CD14-positive monocyte (primary cell): Measurements from ENCODE around the gene RCC2. TPM values are rescaled to one million over a fixed set of nuclear protein-coding genes. Genes with fewer than 3 reads are reported as not detected.
"Not testable (repeated sequence)": the region's sequence is repeated elsewhere in the genome, so short reads cannot be mapped to it uniquely, and the experiment has no call there.

Source experiments
- DNase-seq, 3 donors: peaks; one replicate each; pipeline ENCODE4 v3.0.0-alpha.2; 2011 to 2022
- H2AFZ ChIP-seq: 2 replicates; pipeline ENCODE4 v1.6.0; 2012; ENCODE audit warnings: mild to moderate bottlenecking, low read depth, low read length, inconsistent platforms; ENCODE audit not compliant: insufficient read depth, poor library complexity, severe bottlenecking
- H3K27ac ChIP-seq, 2 donors: 1 replicate in 1 of 2; 2 replicates in 1 of 2; pipeline ENCODE4 v1.5.1; 2012 to 2013; ENCODE audit warnings: low read length in 2 of 2, control low read depth in 1 of 2, inconsistent platforms in 1 of 2, low read depth in 1 of 2, mild to moderate bottlenecking in 1 of 2
- H3K27me3 ChIP-seq, 2 donors: one replicate each; pipeline versions ENCODE4 v1.6.0 to v1.6.1; 2011 to 2013; ENCODE audit warnings: low read length in 2 of 2; ENCODE audit not compliant: control insufficient read depth in 2 of 2, insufficient read depth in 2 of 2
- H3K36me3 ChIP-seq, 2 donors: replicated peaks in 1 of 2; 1 replicate in 1 of 2; 2 replicates in 1 of 2; pipeline versions ENCODE4 v1.5.1 to v1.6.1; 2012 to 2013; ENCODE audit warnings: low read length in 2 of 2, control low read depth in 1 of 2, inconsistent platforms in 1 of 2, mild to moderate bottlenecking in 1 of 2; ENCODE audit not compliant: insufficient read depth in 2 of 2, control insufficient read depth in 1 of 2
- H3K4me1 ChIP-seq, 2 donors: 1 replicate in 1 of 2; 2 replicates in 1 of 2; pipeline versions ENCODE4 v1.5.1 to v1.6.1; 2012 to 2013; ENCODE audit warnings: low read length in 2 of 2, control low read depth in 1 of 2, inconsistent platforms in 1 of 2, mild to moderate bottlenecking in 1 of 2, moderate library complexity in 1 of 2; ENCODE audit not compliant: insufficient read depth in 2 of 2, control insufficient read depth in 1 of 2
- H3K4me2 ChIP-seq: replicated peaks from 2 replicates; pipeline ENCODE3; 2012; ENCODE audit warnings: low read length, moderate library complexity, mild to moderate bottlenecking; ENCODE audit not compliant: poor library complexity, severe bottlenecking; ENCODE audit errors: extremely low read depth
- H3K4me3 ChIP-seq, 3 experiments: fragments of 200-600 bp in 1 of 3; sonication (generic) in 1 of 3; replicated peaks in 1 of 3; 1 replicate in 2 of 3; 2 replicates in 1 of 3; pipeline ENCODE4 v1.5.1; 2011 to 2013; ENCODE audit warnings: low read length in 3 of 3, mild to moderate bottlenecking in 3 of 3, control low read depth in 2 of 3, low read depth in 2 of 3, inconsistent platforms in 1 of 3, moderate library complexity in 1 of 3
- H3K79me2 ChIP-seq: 2 replicates; pipeline ENCODE4 v1.6.0; 2012; ENCODE audit warnings: mild to moderate bottlenecking, control low read depth, inconsistent platforms, low read length, moderate library complexity; ENCODE audit not compliant: insufficient read depth
- H3K9ac ChIP-seq: 2 replicates; pipeline ENCODE4 v1.6.0; 2017; ENCODE audit warnings: low read length, mild to moderate bottlenecking; ENCODE audit not compliant: insufficient read depth, poor library complexity, severe bottlenecking
- H3K9me3 ChIP-seq, 2 donors: replicated peaks in 1 of 2; 1 replicate in 1 of 2; 2 replicates in 1 of 2; pipeline versions ENCODE4 v1.5.1 to v1.6.1; 2012 to 2013; ENCODE audit warnings: low read length in 2 of 2, control low read depth in 1 of 2; ENCODE audit not compliant: control insufficient read depth in 1 of 2, insufficient read depth in 1 of 2
- H4K20me1 ChIP-seq: 2 replicates; pipeline ENCODE4 v1.6.0; 2012; ENCODE audit warnings: mild to moderate bottlenecking, low read length, control low read depth, moderate library complexity; ENCODE audit not compliant: insufficient read depth
- H3K27ac Mint-ChIP-seq, 7 donors: one replicate each; pipeline ENCODE4 v1.8.0; 2020; ENCODE audit warnings: mild to moderate bottlenecking in 7 of 7, mixed read lengths in 7 of 7, moderate library complexity in 6 of 7, inconsistent platforms in 2 of 7
- H3K27me3 Mint-ChIP-seq, 3 donors: one replicate each; pipeline ENCODE4 v1.8.0; 2021 to 2022; ENCODE audit warnings: low read depth in 3 of 3, mild to moderate bottlenecking in 3 of 3, mixed read lengths in 3 of 3, moderate library complexity in 3 of 3, inconsistent platforms in 1 of 3
- H3K36me3 Mint-ChIP-seq, 2 donors: one replicate each; pipeline ENCODE4 v1.8.0; 2020; ENCODE audit warnings: mixed read lengths in 2 of 2, inconsistent platforms in 1 of 2, mild to moderate bottlenecking in 1 of 2
- H3K4me1 Mint-ChIP-seq: one replicate; pipeline ENCODE4 v1.8.0; 2020; ENCODE audit warnings: mild to moderate bottlenecking, mixed read lengths
- H3K4me3 Mint-ChIP-seq, 2 donors: one replicate each; pipeline ENCODE4 v1.8.0; 2020; ENCODE audit warnings: mild to moderate bottlenecking in 2 of 2, mixed read lengths in 2 of 2, moderate library complexity in 1 of 2
- H3K9me3 Mint-ChIP-seq, 7 donors: one replicate each; pipeline ENCODE4 v1.8.0; 2020 to 2022; ENCODE audit warnings: mixed read lengths in 7 of 7, mild to moderate bottlenecking in 6 of 7, moderate library complexity in 6 of 7, inconsistent platforms in 2 of 7
- CTCF ChIP-seq: fragments of 200-600 bp; IDR thresholded peaks from one replicate; pipeline ENCODE4 v1.8.0; 2022; ENCODE audit warnings: antibody characterized with exemption, mild to moderate bottlenecking
- WGBS: methylation state at CpG from one replicate; pipeline ENCODE4 v1.1.5; 2013; ENCODE audit warnings: missing lambda C conversion rate; ENCODE audit not compliant: insufficient coverage; 5-methylcytosine and 5-hydroxymethylcytosine counted together
- intact Hi-C, 2 donors: fragments of 100-400 bp; cut with micrococcal nuclease; formaldehyde crosslinking; loops; one replicate each; pipeline versions ENCODE4 v1.15.0 to v1.15.1; 2023
- polyA plus RNA-seq, 3 donors: library from polyadenylated mRNA; depleted of rRNA in 1 of 3; unstranded in 2 of 3; stranded (reverse) in 1 of 3; fragments of 300-500 nt in 2 of 3; fragments of >200 nt in 1 of 3; fragmentation: Illumina TruSeq in 2 of 3; gene quantifications; 1 replicate in 2 of 3; 2 replicates in 1 of 3; pipeline ENCODE4 v1.2.3, GENCODE V29; 2012 to 2021

The RCC2 gene
- polyA plus RNA-seq, 3 donors: 22.3 to 66.3 (median 40.9) TPM

DNA sequence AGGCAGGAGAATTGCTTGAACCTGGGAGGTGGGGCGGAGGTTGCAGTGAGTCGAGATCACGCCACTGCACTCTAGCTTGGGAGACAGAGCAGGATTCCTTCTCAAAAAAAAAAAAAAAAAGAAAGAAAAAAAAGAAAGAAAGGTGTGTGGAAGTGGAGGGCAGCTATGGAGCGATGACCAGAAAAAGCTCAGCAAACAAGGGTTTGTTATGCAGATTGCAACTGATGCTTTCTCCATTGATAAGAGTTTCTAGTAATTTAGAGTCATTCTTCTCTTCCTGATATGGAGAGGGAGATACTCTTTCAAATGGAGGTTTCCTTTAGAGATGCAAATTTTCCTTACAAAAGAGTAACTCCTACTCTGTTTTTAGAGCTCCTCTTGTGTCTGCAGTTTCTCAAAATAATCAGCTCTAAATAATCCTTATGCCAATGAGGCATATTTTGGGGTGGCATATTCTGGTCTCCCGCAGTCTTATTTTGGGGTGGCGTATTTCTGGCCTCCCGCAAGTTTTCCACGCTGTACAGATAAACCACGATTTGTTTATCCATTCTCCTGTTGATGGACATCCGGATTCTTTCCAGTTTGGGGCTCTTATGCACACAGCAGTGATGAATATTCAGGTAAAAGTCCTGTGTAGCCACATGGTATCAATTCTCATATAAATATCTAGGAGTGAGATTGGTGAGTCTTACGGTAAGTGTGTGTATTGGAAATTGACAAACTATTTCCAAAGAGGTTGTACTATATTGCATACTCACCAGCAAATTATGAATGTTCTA is 30.7 kb upstream of the RCC2 start:
- Histone ChIP-seq H3K36me3 (no peaks in the 10 kb centered on the region), H3K9ac (no peak overlapping the region), H3K27me3 (no peaks in the 10 kb centered on the region), H2AFZ (peak overlapping the region; percentile 6), H4K20me1 (no peaks in the 10 kb centered on the region), H3K4me1 (peaks cover 0 to 10% of the 10 kb centered on the region in 2 donors), H3K4me2 (no peak overlapping the region), H3K4me3 (no peak overlapping the region), H3K27ac (no peak overlapping the region), H3K9me3 (no peaks in the 10 kb centered on the region), H3K79me2 (no peaks in the 10 kb centered on the region)
- no peaks in the 10 kb centered on the region for H3K36me3 Mint-ChIP-seq
- 83% methylated on average over 6 of the region's 11 CpGs for WGBS
- H3K27me3 Mint-ChIP-seq: peaks cover 6 to 14% (median 8%) of the 10 kb centered on the region in 3 donors
- peaks cover 0 to 2% (median 0%) of the 10 kb centered on the region in 7 donors for H3K9me3 Mint-ChIP-seq
- no peak overlapping the region for H3K27ac Mint-ChIP-seq
- DNase-seq: no peak
- TF ChIP-seq CTCF: no peak
- peaks cover 19% of the 10 kb centered on the region for H3K4me1 Mint-ChIP-seq
- H3K4me3 Mint-ChIP-seq: no peak overlapping the region
- intact Hi-C loops: no loop called here

- H3K9me3 ChIP-seq, H3K4me2 ChIP-seq, H3K4me1 ChIP-seq, H3K79me2 ChIP-seq, H3K36me3 Mint-ChIP-seq, H4K20me1 ChIP-seq, H3K27ac Mint-ChIP-seq, H3K27me3 ChIP-seq, DNase-seq, H3K4me3 Mint-ChIP-seq, H3K36me3 ChIP-seq, H3K4me3 ChIP-seq, H2AFZ ChIP-seq, H3K9ac ChIP-seq, H3K9me3 Mint-ChIP-seq, intact Hi-C loops, H3K27ac ChIP-seq: not testable (repeated sequence)
- peaks cover 29% of the 10 kb centered on the region for H3K4me1 Mint-ChIP-seq
- peaks cover 6 to 15% (median 6%) of the 10 kb centered on the region in 3 donors for H3K27me3 Mint-ChIP-seq
- WGBS: 98% methylated on average over 15 of the region's 16 CpGs
These were observed 29.1 kb upstream of the RCC2 start for GRCh38 chr1:17468357-17469265.
